GM08714 (cell line): ENCODE data around the gene SAMD9.

Experiments used
- H3K4me3 ChIP-seq: fragments of 200-500 bp; sonication (Bioruptor generic); 2 replicates; pipeline ENCODE4 v1.5.1; 2014; ENCODE audit warnings: mild to moderate bottlenecking, low read length, inconsistent platforms
- ZNF274 ChIP-seq: IDR thresholded peaks from 2 replicates; pipeline ENCODE4 v1.6.1; 2012; ENCODE audit warnings: mild to moderate bottlenecking, low read depth, low read length

The SAMD9 gene

DNA sequence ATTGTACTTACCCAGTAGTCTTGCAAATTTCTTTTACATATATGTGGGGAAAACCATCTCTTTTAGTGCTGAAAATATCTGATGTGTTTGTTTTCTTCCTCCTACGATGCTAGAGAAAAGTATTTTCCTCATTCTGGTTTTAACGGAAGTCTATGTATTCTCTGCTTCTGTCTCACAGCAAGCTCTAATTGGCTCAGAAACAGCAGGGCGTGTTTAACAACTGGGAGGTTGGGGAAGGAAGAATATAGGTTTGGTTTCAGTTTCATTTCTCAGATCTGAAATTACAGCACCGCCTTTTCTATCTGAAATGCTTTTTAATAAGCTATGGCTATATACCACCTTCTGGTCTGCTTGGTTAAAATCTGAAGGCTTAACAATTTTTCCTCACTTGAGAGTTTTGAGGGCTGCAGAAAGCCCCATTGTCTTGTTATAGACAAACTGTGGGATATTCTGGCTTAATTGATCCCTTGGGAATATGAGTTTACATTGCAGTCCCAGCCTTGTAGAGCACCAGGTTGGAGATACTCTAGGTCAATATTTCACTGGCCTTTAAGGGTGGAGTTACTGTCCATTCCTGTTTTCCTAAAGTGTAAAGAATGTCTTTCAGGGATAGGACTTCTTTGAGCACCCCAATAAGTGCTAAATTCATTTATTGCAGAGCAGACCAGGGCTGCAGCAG lies at the start of gene SAMD9:
SAMD9 (minus strand) TSS at position 128 of the 679 bp plus-strand sequence. CDS start 11,882 bp downstream, outside the sequence.
- H3K4me3 ChIP-seq: peak within 1 kb of the TSS; percentile 99
- no peak for TF ChIP-seq ZNF274

DNA sequence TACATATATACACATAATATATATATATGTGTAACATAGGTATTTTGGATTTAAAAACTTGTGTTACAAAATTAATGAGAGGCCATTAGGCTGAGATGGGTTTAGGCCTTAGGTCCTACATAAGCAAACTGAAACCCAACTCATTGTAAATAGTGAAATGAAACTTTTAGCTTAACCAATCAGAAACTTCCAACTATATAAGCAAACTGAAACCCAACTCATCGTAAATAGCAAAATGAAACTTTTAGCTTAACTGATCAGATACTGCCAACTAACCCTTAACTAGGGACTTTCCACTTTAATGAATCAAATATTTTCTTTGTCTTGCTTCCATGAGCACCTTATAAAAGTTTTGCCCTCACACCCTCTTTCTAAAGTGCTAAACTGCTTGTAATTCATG lies 47.7 kb upstream of the SAMD9 start:
- no peak overlapping the region for H3K4me3 ChIP-seq
- no peak for TF ChIP-seq ZNF274

DNA sequence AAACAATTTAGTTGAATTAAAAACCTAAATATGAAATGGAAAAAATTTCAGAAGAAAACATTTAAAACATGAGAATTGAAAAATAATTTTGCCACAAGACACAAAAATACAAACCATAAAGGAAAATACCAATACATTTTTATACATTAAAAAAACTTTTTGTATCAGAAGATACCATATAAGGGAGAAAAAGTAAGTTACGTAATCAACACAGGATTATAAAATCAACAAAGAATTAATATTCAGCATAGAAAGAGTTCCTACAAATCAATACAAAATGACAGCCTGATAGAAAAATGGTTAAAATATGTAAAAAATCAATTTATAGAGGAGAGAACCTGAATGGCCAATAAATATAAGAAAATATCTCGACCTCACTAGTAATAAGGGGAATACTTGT lies 47.0 kb upstream of the SAMD9 start:
- no peak for TF ChIP-seq ZNF274
- H3K4me3 ChIP-seq: no peak overlapping the region

DNA sequence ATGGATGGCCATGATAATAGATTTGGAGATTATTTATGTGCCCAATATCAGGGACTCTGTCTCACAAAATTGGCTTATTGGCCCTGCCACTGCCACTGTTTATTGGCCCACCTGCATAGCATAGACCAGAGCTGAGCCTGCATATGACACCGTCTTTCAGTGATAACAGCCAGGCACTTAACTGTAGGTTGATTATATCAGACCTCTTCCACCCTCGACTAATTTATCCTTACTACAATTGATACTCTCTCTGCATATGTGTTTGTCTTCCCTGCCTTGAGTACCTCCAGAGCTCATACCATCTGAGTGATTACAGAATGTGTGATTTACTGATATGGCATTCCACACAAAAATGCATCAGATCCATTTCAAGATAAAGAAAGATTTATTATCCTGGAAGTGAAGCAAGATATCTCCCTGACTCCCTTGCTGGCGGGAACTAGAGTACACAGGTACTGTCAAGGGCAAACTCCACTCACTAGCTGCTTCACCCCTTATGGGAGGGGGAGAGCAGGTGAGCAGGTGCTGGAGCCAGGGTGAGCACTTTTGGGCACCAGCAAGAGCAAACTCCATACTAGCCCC lies 43.5 kb upstream of the SAMD9 start:
- no peak overlapping the region for H3K4me3 ChIP-seq
- TF ChIP-seq ZNF274: no peak

DNA sequence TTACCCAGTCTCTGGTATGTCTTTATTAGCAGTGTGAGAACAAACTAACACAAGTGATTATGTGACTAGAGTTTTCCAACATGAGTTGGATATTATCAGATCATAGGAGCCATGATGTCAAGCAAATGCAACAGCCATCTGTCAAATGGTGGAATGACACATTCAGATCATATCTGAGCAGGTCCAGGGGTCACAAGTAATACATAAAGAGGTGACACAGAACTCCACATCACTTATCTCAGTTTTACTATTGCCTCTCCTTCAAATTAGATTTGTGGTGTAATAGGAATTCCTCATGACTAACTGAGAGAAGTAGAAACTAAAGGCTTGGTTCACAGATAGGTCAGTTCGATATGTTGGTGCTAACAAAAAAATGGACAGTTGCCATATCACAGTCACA lies 42.6 kb upstream of the SAMD9 start:
- TF ChIP-seq ZNF274: no peak
- H3K4me3 ChIP-seq: no peak overlapping the region

DNA sequence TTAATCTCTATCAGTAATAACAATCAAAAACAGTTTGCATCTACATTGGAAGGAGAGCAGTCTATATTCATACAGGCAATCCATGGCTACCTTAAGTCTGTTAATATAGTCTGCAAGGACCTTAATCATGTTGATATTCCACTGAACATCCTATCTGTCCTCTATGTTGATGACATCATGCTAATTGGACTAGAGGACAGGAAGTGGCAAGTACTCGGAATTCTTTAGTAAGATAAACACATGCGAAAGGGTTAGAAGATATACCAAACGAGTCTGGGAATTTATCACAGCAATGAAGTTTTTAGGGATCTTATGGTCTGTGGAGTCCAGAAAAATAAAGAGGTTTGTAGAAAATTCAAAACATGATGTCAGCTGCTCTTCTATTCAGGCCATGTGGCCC lies 41.7 kb upstream of the SAMD9 start:
- no peak overlapping the region for H3K4me3 ChIP-seq
- TF ChIP-seq ZNF274: no peak

DNA sequence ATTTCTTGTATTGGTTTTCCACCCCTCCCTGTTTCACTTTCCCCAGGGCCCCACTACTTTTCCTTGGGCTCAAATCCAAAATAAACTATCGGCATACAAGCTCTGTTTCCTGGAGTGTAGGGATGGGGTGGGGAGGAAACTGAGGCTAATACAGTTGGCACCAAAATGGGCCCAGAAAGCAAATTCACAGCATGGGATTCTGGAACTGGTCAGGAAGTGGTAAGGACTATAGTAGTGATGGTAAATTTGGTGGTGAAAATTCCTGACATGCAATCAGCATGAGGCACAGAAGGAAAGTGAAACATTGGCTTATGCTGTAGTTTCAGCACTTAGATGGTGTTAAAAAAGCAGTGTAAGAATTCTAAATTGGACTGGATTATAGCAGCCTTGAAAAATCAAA lies 39.1 kb upstream of the SAMD9 start:
- TF ChIP-seq ZNF274: no peak

DNA sequence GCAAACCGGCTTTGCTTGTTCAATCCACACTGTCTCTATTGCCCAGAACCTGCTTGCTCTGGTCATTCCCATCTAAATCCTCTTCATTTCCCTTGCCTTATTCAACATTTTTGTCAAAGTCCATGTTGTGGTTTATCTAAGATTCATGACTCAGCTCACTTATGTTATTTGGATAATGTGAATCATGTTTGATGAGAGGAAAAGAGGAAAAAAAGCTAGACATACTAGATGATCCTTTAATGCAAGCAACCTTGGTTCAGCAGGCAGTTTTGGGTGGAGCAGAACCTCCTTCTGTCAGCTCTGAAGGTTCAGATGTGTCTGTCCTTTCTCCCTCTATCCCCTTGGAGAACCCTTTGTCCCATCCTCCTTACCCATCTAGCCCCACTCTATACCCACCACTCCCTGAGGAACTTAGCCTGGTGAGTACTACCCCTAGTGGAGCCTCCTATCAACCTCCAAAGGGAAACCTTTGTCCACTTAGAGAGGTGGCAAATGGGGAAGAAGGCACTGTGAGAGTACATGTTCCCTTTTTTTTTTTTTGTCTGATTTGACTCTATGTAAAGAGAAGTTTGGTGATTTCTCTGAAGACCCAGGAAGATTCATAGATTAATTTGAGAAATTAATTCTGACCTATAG lies 32.5 kb upstream of the SAMD9 start:
- TF ChIP-seq ZNF274: no peak
- no peak overlapping the region for H3K4me3 ChIP-seq

More for the DNA sequence above, 39.1 kb upstream of the SAMD9 start:
- no peak overlapping the region for H3K4me3 ChIP-seq

DNA sequence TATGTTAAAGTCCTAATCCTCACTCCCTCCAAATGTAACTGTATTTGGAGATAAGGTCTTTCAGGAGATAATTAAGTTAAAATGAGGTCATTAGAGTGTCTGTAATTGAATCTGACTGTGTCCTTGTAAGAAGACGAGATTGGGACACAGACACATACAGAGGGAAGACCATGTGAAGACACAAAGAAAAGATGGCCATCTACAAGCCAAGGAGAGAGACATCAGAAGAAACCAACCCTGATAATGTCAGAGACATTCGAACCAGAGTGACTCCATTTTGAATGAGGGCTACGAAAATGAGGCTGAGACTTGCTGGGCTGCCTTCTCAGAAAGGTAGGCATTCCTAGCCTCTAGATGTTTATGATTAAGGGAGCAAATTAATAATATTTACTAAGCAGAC lies 30.9 kb upstream of the SAMD9 start:
- no peak for TF ChIP-seq ZNF274
- no peak overlapping the region; the same call in 1 of the 2 replicates for H3K4me3 ChIP-seq

DNA sequence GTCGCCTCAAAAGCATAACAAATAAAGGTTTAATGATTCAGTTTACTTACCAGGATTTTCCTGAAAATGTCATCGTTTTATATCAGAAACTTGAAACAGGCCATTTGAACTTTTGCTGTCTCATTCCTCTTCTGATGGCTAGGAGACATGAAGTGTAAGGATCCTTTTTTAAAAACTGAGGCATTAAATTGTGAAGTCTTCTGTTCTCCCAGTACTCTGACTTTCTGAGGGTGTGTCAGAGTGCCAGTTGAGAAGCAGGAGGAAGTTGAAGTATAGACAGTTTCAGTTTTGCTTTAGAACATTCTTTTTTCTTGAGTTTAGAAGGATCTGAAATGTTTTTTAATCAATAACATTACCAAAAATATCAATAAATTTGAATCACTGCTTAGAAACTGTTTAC lies 30.4 kb upstream of the SAMD9 start, which contains the start of gene SAMD9L:
SAMD9L (minus strand) TSS at position 242 of the 400 bp plus-strand sequence. CDS start 12,414 bp downstream, outside the sequence.
- H3K4me3 ChIP-seq: peak within 1 kb of the TSS; percentile 99

DNA sequence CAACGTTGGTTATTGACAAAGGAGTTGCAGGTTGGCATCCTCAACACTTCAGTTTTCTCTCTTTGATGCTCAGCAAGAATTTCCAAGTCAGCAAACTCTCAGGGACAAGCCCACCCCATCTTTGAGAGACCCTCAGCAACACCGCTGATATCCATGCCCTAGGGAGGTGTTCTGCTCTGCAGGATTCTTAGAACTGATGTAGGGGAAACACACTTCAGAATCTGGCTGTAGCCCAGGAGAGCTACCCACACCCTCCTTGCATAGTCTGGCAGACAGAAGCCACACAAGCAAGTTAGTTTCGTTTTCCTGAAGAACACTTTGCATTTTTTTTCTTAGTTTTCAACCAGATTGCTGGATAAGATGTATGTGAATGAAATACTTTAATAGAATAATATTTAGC lies 29.6 kb upstream of the SAMD9 start:
- H3K4me3 ChIP-seq: peak overlapping the region; percentile 99
- TF ChIP-seq ZNF274: no peak

More for the DNA sequence above, 30.4 kb upstream of the SAMD9 start, which contains the start of gene SAMD9L:
- no peak for TF ChIP-seq ZNF274

DNA sequence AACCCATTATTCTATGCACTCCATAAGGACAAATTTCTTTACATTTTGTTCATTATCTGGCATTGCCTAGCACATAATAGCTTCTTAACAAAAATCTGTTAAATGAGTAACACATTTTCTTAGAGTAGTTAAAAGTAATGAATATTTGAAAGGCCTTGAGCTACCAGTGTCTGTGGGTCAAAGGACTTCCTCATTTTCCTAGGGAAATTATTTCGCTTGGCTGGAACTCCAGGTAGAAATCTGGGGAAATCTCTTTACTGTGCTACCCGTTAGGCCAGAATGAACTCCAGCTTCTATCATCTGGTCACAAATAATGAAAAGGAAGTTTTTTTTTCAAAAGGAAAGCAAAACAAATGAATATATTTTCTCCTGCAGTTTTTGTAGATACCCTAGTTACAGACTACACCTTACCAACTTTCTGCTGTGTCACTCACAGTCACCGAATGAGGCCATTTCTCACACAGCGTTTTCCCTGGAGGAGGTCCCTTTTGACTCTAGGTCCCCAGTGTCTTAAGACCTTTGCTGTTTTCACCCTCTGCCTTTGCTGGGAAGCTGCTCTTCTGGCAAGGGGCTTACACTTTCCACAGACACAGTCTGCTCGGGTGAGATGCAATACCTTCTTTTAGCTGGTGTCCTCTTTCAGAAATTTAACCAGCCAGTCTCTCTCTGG lies 28.8 kb upstream of the SAMD9 start:
- TF ChIP-seq ZNF274: no peak
- peak overlapping the region; percentile 99 for H3K4me3 ChIP-seq

DNA sequence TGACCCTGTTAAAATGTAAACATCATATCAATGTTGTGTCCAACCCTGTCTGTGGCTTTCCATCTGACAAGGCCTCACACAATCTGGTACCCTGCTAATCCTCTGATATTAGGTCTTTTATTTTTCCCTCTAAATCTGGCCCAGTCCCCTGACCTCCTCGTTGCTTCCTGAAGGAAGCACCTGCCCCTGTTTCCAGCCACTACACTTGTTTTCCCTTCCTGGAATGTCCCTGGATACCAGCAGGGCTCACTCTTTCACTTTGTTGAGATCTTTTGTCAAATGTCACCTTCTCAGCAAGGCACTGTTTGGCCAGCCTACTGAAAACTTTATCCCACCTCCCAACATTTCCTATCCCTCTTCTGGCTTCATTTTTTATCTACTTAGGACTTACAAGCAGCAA lies 28.3 kb upstream of the SAMD9 start:
- H3K4me3 ChIP-seq: peak overlapping the region; percentile 99
- TF ChIP-seq ZNF274: no peak

DNA sequence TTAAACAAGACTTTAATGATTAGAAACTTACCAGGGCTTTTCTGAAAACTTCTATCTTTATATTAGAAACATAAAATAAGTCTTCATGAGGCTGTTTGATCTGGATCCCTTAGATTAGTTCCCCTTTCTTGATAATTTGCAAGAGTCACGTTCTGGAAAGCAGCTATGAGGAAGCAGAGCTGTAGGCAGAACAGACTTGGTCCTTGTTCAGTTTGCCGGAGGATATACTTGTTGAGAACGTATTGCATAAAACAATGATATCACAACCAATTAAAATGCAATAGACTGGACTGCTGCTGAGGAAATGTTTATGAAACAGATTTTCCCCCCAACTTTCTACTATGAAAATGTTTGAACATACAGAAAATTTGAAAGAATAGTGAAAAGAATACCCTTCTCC lies 27.6 kb upstream of the SAMD9 start:
- TF ChIP-seq ZNF274: no peak
- no peak overlapping the region for H3K4me3 ChIP-seq

DNA sequence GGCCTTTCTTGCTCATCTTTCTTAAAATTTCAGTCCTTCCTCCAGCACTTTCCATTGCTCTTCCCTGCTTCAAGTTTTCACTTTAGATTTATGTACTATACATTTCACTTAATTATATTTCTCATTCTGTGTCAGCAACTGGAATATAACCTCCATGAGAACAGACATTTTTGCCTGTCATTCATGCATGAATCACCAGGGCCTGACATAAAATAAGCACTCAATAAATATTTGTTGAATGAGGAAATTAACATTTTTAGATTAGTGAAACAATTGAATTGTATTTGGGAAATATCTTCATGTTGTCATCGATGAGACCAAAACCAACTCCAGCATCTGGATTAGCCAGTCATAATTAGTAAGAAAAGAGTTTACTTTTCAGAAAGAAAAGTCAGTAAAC lies 24.3 kb upstream of the SAMD9 start:
- no peak for TF ChIP-seq ZNF274
- no peak overlapping the region for H3K4me3 ChIP-seq
